ENCODE data around the gene EFCC1.

Gene EFCC1

GRCh38 chr3:128970740-128971047, 30.4 kb upstream of the EFCC1 start:
- no peak for TF ChIP-seq CTCF (conservative IDR thresholded peaks at IDR 0.05; ENCODE audit: control insufficient read depth, insufficient read depth, low read depth, low read length)
- no peak for DNase-seq (ENCODE audit: low read depth)
- no peak overlapping the region for H3K4me3 ChIP-seq (ENCODE audit: control insufficient read depth, low read depth, low read length)

GRCh38 chr3:128971421-128972100, 29.5 kb upstream of the EFCC1 start:
- peak; percentile 50 for DNase-seq (ENCODE audit: low read depth)
- no peak for TF ChIP-seq CTCF (conservative IDR thresholded peaks at IDR 0.05; ENCODE audit: control insufficient read depth, insufficient read depth, low read depth, low read length)
- H3K4me3 ChIP-seq (ENCODE audit: control insufficient read depth, low read depth, low read length), result no peak overlapping the region

GRCh38 chr3:128973988-128974564, 27.0 kb upstream of the EFCC1 start:
- TF ChIP-seq CTCF (conservative IDR thresholded peaks at IDR 0.05; ENCODE audit: control insufficient read depth, insufficient read depth, low read depth, low read length), result no peak
- no peak overlapping the region for H3K4me3 ChIP-seq (ENCODE audit: control insufficient read depth, low read depth, low read length)
- no peak for DNase-seq (ENCODE audit: low read depth)

GRCh38 chr3:128975276-128975675, 25.8 kb upstream of the EFCC1 start:
- no peak for DNase-seq (ENCODE audit: low read depth)
- H3K4me3 ChIP-seq (ENCODE audit: control insufficient read depth, low read depth, low read length), result no peak overlapping the region
- no peak for TF ChIP-seq CTCF (conservative IDR thresholded peaks at IDR 0.05; ENCODE audit: control insufficient read depth, insufficient read depth, low read depth, low read length)

- H3K4me3 ChIP-seq (ENCODE audit: control insufficient read depth, low read depth, low read length), result no peak overlapping the region
- no peak for TF ChIP-seq CTCF (conservative IDR thresholded peaks at IDR 0.05; ENCODE audit: control insufficient read depth, insufficient read depth, low read depth, low read length)
- DNase-seq (ENCODE audit: low read depth), result no peak
These were observed 17.6 kb upstream of the EFCC1 start for GRCh38 chr3:128983293-128984069.

GRCh38 chr3:128984596-128984995, 16.5 kb upstream of the EFCC1 start:
- no peak for TF ChIP-seq CTCF (conservative IDR thresholded peaks at IDR 0.05; ENCODE audit: control insufficient read depth, insufficient read depth, low read depth, low read length)
- DNase-seq (ENCODE audit: low read depth), result peak; percentile 51
- H3K4me3 ChIP-seq (ENCODE audit: control insufficient read depth, low read depth, low read length), result no peak overlapping the region
